Measurements from ENCODE around the gene GMCL1. TPM values are rescaled to one million over a fixed set of nuclear protein-coding genes. Genes with fewer than 3 reads are reported as not detected.

GMCL1 gene
- total RNA-seq, 1 experiment from 2014 or later, result 21.6 TPM

GRCh38 chr2:69836316-69836715, 6.9 kb downstream of the GMCL1 start (continued):
- no peak for TF ChIP-seq ZNF219 (CRISPR knock-in tag; IDR thresholded peaks at IDR 0.05; ENCODE audit: borderline replicate concordance)
- TF ChIP-seq ZNF423 (CRISPR knock-in tag; IDR thresholded peaks at IDR 0.05), result no peak
- no peak for TF ChIP-seq TEAD4 (CRISPR knock-in tag; IDR thresholded peaks at IDR 0.05)

- H3K36me3 Mint-ChIP-seq, result peaks cover 22% of the 10 kb centered on the region
- POLR2A ChIA-PET, result no interaction called here
- H3K9me3 Mint-ChIP-seq, result no peaks in the 10 kb centered on the region
- no peak for ATAC-seq
- CTCF ChIA-PET, result no interaction called here
- no peak overlapping the region for H3K27ac Mint-ChIP-seq
- no peak overlapping the region for H3K4me3 Mint-ChIP-seq
- DNase-seq (ENCODE audit: low spot score), result no peak
- no peaks in the 10 kb centered on the region for H3K4me1 Mint-ChIP-seq
- no peak for TF ChIP-seq ZNF532 (CRISPR knock-in tag; IDR thresholded peaks at IDR 0.05; ENCODE audit: borderline replicate concordance)
- no peak for TF ChIP-seq NR1H2 (CRISPR knock-in tag; IDR thresholded peaks at IDR 0.05)
- TF ChIP-seq FOXK1 (CRISPR knock-in tag; IDR thresholded peaks at IDR 0.05), result no peak
- TF ChIP-seq ATF1 (CRISPR knock-in tag; IDR thresholded peaks at IDR 0.05), result no peak
- TF ChIP-seq SOX15 (CRISPR knock-in tag; IDR thresholded peaks at IDR 0.05), result no peak
- no peak for TF ChIP-seq ZNF425 (CRISPR knock-in tag; conservative IDR thresholded peaks at IDR 0.05)
- TF ChIP-seq NR2C2 (CRISPR knock-in tag; IDR thresholded peaks at IDR 0.05), result no peak
- TF ChIP-seq NFATC4 (CRISPR knock-in tag; IDR thresholded peaks at IDR 0.05), result no peak
- no peak for TF ChIP-seq JUN (CRISPR knock-in tag; IDR thresholded peaks at IDR 0.05)
- TF ChIP-seq RELA (CRISPR knock-in tag; IDR thresholded peaks at IDR 0.05; ENCODE audit: borderline replicate concordance), result no peak
- TF ChIP-seq GABPB1 (CRISPR knock-in tag; IDR thresholded peaks at IDR 0.05), result no peak
- TF ChIP-seq NFE2L1 (CRISPR knock-in tag; IDR thresholded peaks at IDR 0.05), result no peak
- no peak for TF ChIP-seq CREM (CRISPR knock-in tag; IDR thresholded peaks at IDR 0.05)
- H3K27me3 Mint-ChIP-seq (ENCODE audit: low read depth), result no peaks in the 10 kb centered on the region
These were observed 8.1 kb downstream of the GMCL1 start for GRCh38 chr2:69837533-69837932.

GRCh38 chr2:69843993-69844392, 14.5 kb downstream of the GMCL1 start:
- H3K4me1 Mint-ChIP-seq, result no peaks in the 10 kb centered on the region
- ATAC-seq (no peak), DNase-seq (ENCODE audit: low spot score) (no peak)
- no peaks in the 10 kb centered on the region for H3K27me3 Mint-ChIP-seq (ENCODE audit: low read depth)
- H3K9me3 Mint-ChIP-seq, result no peaks in the 10 kb centered on the region
- no peak overlapping the region for H3K27ac Mint-ChIP-seq
- no peak overlapping the region for H3K4me3 Mint-ChIP-seq
- ChIA-PET POLR2A (no interaction called here), CTCF (no interaction called here)
- no peak for TF ChIP-seq ELF4 (CRISPR knock-in tag; IDR thresholded peaks at IDR 0.05; ENCODE audit: low read depth)
- TF ChIP-seq NR2C2 (CRISPR knock-in tag; IDR thresholded peaks at IDR 0.05), result no peak
- no peak for TF ChIP-seq ATF6 (CRISPR knock-in tag; IDR thresholded peaks at IDR 0.05)
- no peak for TF ChIP-seq CBFB (CRISPR knock-in tag; IDR thresholded peaks at IDR 0.05; ENCODE audit: low read depth)
- H3K36me3 Mint-ChIP-seq, result peaks cover 36% of the 10 kb centered on the region
